NCI-H226 (cell line): ENCODE measurements around the gene MRNIP.

Experiments used
- DNase-seq: peaks from one replicate; pipeline ENCODE4 v3.0.0-alpha.2; 2015

Gene MRNIP

DNA sequence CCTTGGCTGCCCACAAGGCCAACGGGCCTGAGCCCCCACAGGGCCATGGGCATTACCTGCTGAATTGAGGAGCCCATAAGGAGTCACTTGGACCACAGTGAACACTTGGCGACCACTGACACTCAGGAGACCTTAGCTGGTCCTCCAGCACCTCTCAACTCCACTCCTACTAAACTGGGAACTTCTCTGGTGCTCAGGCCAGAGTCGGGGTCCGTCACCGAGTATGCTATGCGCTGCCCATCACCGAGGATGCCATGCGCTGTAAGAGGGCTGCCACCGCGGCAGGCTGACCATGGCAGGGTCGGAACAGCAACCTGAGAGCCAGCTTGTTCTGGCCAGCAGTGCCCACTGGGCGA is 38.5 kb downstream of the MRNIP start:
- no peak for DNase-seq

GRCh38 chr5:179819296-179820126 is 39.1 kb downstream of the MRNIP start:
- DNase-seq, result peak; percentile 85

- DNase-seq, result peak; percentile 96
These were observed 39.8 kb downstream of the MRNIP start for GRCh38 chr5:179818746-179819295.

- DNase-seq, result no peak
These were observed 40.5 kb downstream of the MRNIP start for GRCh38 chr5:179817890-179818745.

- DNase-seq, result no peak
These were observed 41.2 kb downstream of the MRNIP start for GRCh38 chr5:179817470-179817840.

- no peak for DNase-seq
These were observed 41.7 kb downstream of the MRNIP start for GRCh38 chr5:179816796-179817469.

DNA sequence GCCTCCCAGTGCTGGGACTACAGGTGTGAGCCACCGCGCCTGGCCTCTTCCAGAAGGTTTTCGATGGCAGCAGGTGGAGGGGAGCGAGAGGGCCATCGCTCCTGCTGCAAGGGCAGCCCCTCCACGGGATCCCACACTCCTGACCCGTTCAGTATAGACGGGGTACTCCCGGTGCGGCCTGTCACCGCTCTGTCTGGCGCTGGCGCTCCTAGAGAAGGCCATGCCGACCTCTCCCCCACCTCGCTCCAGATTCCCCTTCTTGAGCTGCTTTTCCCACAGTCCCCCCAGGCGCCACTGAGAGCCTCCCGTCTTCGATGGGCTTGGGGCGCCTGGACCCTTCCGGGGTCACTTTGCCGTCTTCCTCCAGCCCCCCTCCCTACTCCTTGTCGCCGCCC is 42.2 kb downstream of the MRNIP start:
- DNase-seq, result no peak

- DNase-seq, result no peak
These were observed 42.9 kb downstream of the MRNIP start for GRCh38 chr5:179815491-179816249.

DNA sequence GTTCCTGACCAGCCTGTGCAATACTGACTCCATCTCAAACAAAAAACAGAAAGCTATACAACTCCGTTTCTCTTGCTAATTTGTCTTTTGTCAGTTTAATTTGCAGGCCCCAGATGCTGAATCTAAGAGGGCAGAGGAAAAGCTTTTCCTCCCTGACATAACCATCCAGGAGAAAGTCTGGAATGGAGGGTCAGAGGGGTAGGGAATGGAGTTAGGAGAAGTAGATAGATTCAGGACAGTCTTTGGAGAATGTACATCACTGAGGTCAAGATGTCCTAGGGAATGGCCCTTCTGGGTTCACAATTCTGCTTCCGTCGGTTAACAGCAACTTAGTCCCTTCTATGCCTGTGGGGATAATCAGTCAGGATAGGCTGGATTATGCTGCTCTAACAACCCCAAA is 44.5 kb downstream of the MRNIP start:
- no peak for DNase-seq

GRCh38 chr5:179812997-179813607 is 45.5 kb downstream of the MRNIP start:
- no peak for DNase-seq

GRCh38 chr5:179812135-179812825 is 46.3 kb downstream of the MRNIP start:
- no peak for DNase-seq

DNA sequence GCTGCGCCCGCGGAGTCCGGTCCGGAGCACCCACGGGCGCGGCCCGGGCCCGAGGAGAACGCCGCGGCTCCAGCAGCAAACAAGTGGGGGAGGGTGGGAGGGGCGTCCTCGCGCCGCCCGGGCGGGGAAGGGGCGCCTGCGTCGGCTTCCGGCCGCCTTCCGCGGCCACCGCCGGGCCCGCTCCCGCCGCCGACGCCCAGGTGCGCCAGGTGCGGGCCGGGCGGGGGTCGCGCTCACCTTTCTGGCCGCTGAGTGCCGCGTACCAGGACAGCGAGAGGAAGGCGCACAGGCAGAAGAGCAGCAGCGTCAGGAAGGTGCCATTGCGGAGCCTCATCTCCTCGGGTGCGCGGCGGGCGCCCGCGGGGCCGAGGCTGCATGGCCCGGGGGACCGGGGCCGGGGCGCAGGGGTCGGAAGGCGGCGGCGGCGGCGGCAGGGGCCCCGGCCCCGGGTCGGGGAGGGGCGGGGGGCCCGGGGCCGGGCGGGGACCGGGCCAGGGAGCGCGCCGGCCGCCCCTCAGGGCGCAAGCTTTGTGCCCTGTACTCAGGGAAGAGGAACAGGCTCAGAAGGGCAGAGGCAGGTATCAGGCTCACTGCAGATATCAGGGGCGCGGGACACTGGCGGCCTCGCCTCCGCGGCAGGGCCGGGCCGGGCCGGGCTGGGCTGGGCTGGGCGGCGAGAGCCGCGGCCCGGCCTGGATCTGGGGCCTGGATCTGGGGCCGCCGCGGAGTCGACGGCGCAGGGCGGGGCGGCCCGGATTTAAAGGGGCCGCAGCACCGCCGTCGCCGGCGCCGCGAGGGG is 52.2 kb downstream of the MRNIP start, which contains the start of gene MGAT4B:
Gene MGAT4B (minus strand): TSS at position 617 of the 799 bp plus-strand sequence. CDS start 283 bp downstream, at position 334.
- peak; percentile 74 for DNase-seq

- DNase-seq, result peak; percentile 42
These were observed 52.9 kb downstream of the MRNIP start for GRCh38 chr5:179805529-179806249.

- DNase-seq, result no peak
These were observed 53.5 kb downstream of the MRNIP start for GRCh38 chr5:179805070-179805528.

- DNase-seq, result no peak
These were observed 54.1 kb downstream of the MRNIP start for GRCh38 chr5:179804555-179804947.

GRCh38 chr5:179803651-179804554 is 54.7 kb downstream of the MRNIP start:
- peak; percentile 44 for DNase-seq

- DNase-seq, result no peak
These were observed 55.6 kb downstream of the MRNIP start for GRCh38 chr5:179802950-179803562.
